GM12891 (cell line): ENCODE data around the gene LAPTM4A.

Experiments
- POLR2AphosphoS5 ChIP-seq: IDR thresholded peaks from 2 replicates; pipeline ENCODE4 v1.6.1; 2011; ENCODE audit warnings: low read depth, low read length, control low read depth
- SPI1 ChIP-seq: IDR thresholded peaks from 2 replicates; pipeline ENCODE4 v1.6.1; 2011; ENCODE audit warnings: low read depth, low read length, control low read depth

DNA sequence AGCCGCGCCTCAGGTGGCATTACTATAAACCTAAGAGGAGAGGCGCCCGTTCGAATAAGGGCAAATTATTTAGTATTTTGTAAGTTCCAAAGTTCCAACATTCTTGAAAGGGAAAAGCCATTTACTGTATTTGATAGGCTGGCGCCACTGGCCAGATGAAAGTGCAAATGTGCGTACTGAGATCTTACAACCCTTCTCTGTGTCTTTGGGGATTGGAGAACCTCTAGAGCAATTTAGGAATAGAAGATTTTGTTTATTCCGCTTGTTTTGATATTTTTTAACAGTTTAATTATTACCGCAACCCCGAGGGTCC is 61.1 kb downstream of the LAPTM4A start:
- no peak for TF ChIP-seq POLR2AphosphoS5
- TF ChIP-seq SPI1 = no peak
